Measurements from ENCODE around the gene ADCY10. TPM values are rescaled to one million over a fixed set of nuclear protein-coding genes. Genes with fewer than 3 reads are reported as not detected.

Gene ADCY10
- total RNA-seq, 2 experiments from 2014 or later: 0.15 TPM; not detected in 1

- no peak overlapping the region for H3K4me3 Mint-ChIP-seq
- no peaks in the 10 kb centered on the region for H3K9me3 Mint-ChIP-seq
- no peaks in the 10 kb centered on the region for H3K27me3 Mint-ChIP-seq
- no peaks in the 10 kb centered on the region for H3K36me3 Mint-ChIP-seq (ENCODE audit: low read depth)
- no peaks in the 10 kb centered on the region for H3K4me1 Mint-ChIP-seq
- CTCF ChIA-PET: no interaction called here
- POLR2A ChIA-PET: no interaction called here
- DNase-seq: no peak
- H3K27ac Mint-ChIP-seq: no peak overlapping the region
Measured at GRCh38 chr1:167789501-167789900, 124.4 kb downstream of the ADCY10 start.

GRCh38 chr1:167786502-167786901, 127.4 kb downstream of the ADCY10 start:
- peaks cover 2% of the 10 kb centered on the region for H3K36me3 Mint-ChIP-seq (ENCODE audit: low read depth)
- H3K4me3 Mint-ChIP-seq: no peak overlapping the region

GRCh38 chr1:167784876-167785550, 128.9 kb downstream of the ADCY10 start:
- Mint-ChIP-seq H3K9me3 (peaks cover under 1% of the 10 kb centered on the region), H3K27ac (no peak overlapping the region), H3K4me1 (no peaks in the 10 kb centered on the region), H3K4me3 (no peak overlapping the region), H3K27me3 (no peaks in the 10 kb centered on the region), H3K36me3 (ENCODE audit: low read depth) (peaks cover 4% of the 10 kb centered on the region)
- CTCF ChIA-PET: interaction anchor here (0.9 to 1.0 kb wide), 2 partner anchors 11 to 16 kb away, joined by 3 read pairs; no protein-coding TSS in a partner anchor
- POLR2A ChIA-PET: no interaction called here
- DNase-seq: no peak

More at GRCh38 chr1:167786502-167786901, 127.4 kb downstream of the ADCY10 start:
- no peak overlapping the region for H3K27ac Mint-ChIP-seq
- ChIA-PET POLR2A (no interaction called here), CTCF (interaction anchor here (1.2 kb wide), 1 partner anchor 18 kb away, joined by 3 read pairs; no protein-coding TSS in a partner anchor)
- no peaks in the 10 kb centered on the region for H3K9me3 Mint-ChIP-seq
- no peaks in the 10 kb centered on the region for H3K4me1 Mint-ChIP-seq
- H3K27me3 Mint-ChIP-seq: no peaks in the 10 kb centered on the region
- DNase-seq: no peak

GRCh38 chr1:167782946-167783345, 131.0 kb downstream of the ADCY10 start:
- CTCF ChIA-PET: no interaction called here
- Mint-ChIP-seq H3K36me3 (ENCODE audit: low read depth) (peaks cover 9% of the 10 kb centered on the region), H3K27ac (no peak overlapping the region), H3K4me1 (no peaks in the 10 kb centered on the region), H3K9me3 (peaks cover 3% of the 10 kb centered on the region), H3K4me3 (no peak overlapping the region), H3K27me3 (no peaks in the 10 kb centered on the region)
- no peak for DNase-seq
- POLR2A ChIA-PET: no interaction called here

GRCh38 chr1:167781558-167781957, 132.4 kb downstream of the ADCY10 start:
- Mint-ChIP-seq H3K27ac (no peak overlapping the region), H3K36me3 (ENCODE audit: low read depth) (peaks cover 15% of the 10 kb centered on the region), H3K9me3 (peaks cover 3% of the 10 kb centered on the region), H3K4me3 (no peak overlapping the region), H3K4me1 (peaks cover 10% of the 10 kb centered on the region), H3K27me3 (no peaks in the 10 kb centered on the region)
- ChIA-PET POLR2A (no interaction called here), CTCF (interaction anchor here (0.9 kb wide), 1 partner anchor 40 kb away, joined by 5 read pairs; no protein-coding TSS in a partner anchor)
- DNase-seq: no peak

GRCh38 chr1:167777269-167777650, 136.7 kb downstream of the ADCY10 start:
- CTCF ChIA-PET: interaction anchor here (0.6 kb wide), 1 partner anchor 48 kb away, joined by 4 read pairs; no protein-coding TSS in a partner anchor
- no peak for DNase-seq
- peak overlapping the region; percentile 20 for H3K27ac Mint-ChIP-seq

GRCh38 chr1:167776616-167777268, 137.2 kb downstream of the ADCY10 start:
- peak overlapping the region; percentile 20 for H3K27ac Mint-ChIP-seq

More at GRCh38 chr1:167777269-167777650, 136.7 kb downstream of the ADCY10 start:
- H3K27me3 Mint-ChIP-seq: no peaks in the 10 kb centered on the region
- POLR2A ChIA-PET: no interaction called here
- no peak overlapping the region for H3K4me3 Mint-ChIP-seq
- H3K36me3 Mint-ChIP-seq (ENCODE audit: low read depth): peaks cover 19% of the 10 kb centered on the region
- H3K4me1 Mint-ChIP-seq: peaks cover 21% of the 10 kb centered on the region
- H3K9me3 Mint-ChIP-seq: peaks cover 3% of the 10 kb centered on the region

GRCh38 chr1:167776151-167776550, 137.8 kb downstream of the ADCY10 start:
- no peak for DNase-seq
- CTCF ChIA-PET: interaction anchor here (1.4 to 2.6 kb wide), 2 partner anchors 14 to 79 kb away, joined by 3 to 7 read pairs; no protein-coding TSS in a partner anchor
- Mint-ChIP-seq H3K36me3 (ENCODE audit: low read depth) (peaks cover 24% of the 10 kb centered on the region), H3K27me3 (no peaks in the 10 kb centered on the region), H3K9me3 (peaks cover 3% of the 10 kb centered on the region), H3K27ac (no peak overlapping the region), H3K4me1 (peaks cover 21% of the 10 kb centered on the region), H3K4me3 (no peak overlapping the region)
- POLR2A ChIA-PET: interaction anchor here (0.6 kb wide), 1 partner anchor 33 kb away, joined by 4 read pairs; no protein-coding TSS in a partner anchor

More at GRCh38 chr1:167776616-167777268, 137.2 kb downstream of the ADCY10 start:
- ChIA-PET POLR2A (no interaction called here), CTCF (interaction anchor here (1.4 kb wide), 1 partner anchor 79 kb away, joined by 3 read pairs; no protein-coding TSS in a partner anchor)
- H3K9me3 Mint-ChIP-seq: peaks cover 3% of the 10 kb centered on the region
- peaks cover 20% of the 10 kb centered on the region for H3K36me3 Mint-ChIP-seq (ENCODE audit: low read depth)
- DNase-seq: no peak
- H3K27me3 Mint-ChIP-seq: no peaks in the 10 kb centered on the region
- H3K4me3 Mint-ChIP-seq: no peak overlapping the region
- peaks cover 21% of the 10 kb centered on the region for H3K4me1 Mint-ChIP-seq

- H3K4me3 Mint-ChIP-seq: no peak overlapping the region
- H3K9me3 Mint-ChIP-seq: peaks cover 3% of the 10 kb centered on the region
- H3K27ac Mint-ChIP-seq: no peak overlapping the region
- CTCF ChIA-PET: interaction anchor here (1.4 to 2.6 kb wide), 2 partner anchors 13 to 78 kb away, joined by 3 to 7 read pairs; no protein-coding TSS in a partner anchor
- POLR2A ChIA-PET: interaction anchor here (0.6 kb wide), 1 partner anchor 59 kb away, joined by 8 read pairs; no protein-coding TSS in a partner anchor
- H3K27me3 Mint-ChIP-seq: no peaks in the 10 kb centered on the region
- peaks cover 27% of the 10 kb centered on the region for H3K36me3 Mint-ChIP-seq (ENCODE audit: low read depth)
- DNase-seq: no peak
- peaks cover 21% of the 10 kb centered on the region for H3K4me1 Mint-ChIP-seq
Measured at GRCh38 chr1:167775178-167775577, 138.8 kb downstream of the ADCY10 start.

GRCh38 chr1:167774710-167775109, 139.2 kb downstream of the ADCY10 start:
- DNase-seq: no peak
- Mint-ChIP-seq H3K4me1 (peaks cover 21% of the 10 kb centered on the region), H3K9me3 (no peaks in the 10 kb centered on the region), H3K27ac (no peak overlapping the region), H3K27me3 (no peaks in the 10 kb centered on the region), H3K4me3 (no peak overlapping the region), H3K36me3 (ENCODE audit: low read depth) (peaks cover 27% of the 10 kb centered on the region)
- ChIA-PET POLR2A (no interaction called here), CTCF (interaction anchor here (2.6 kb wide), 1 partner anchor 13 kb away, joined by 7 read pairs; no protein-coding TSS in a partner anchor)

- no peak for DNase-seq
- Mint-ChIP-seq H3K27ac (no peak overlapping the region), H3K4me3 (no peak overlapping the region), H3K36me3 (ENCODE audit: low read depth) (peaks cover 31% of the 10 kb centered on the region), H3K9me3 (no peaks in the 10 kb centered on the region), H3K27me3 (no peaks in the 10 kb centered on the region), H3K4me1 (peaks cover 21% of the 10 kb centered on the region)
- POLR2A ChIA-PET: no interaction called here
- CTCF ChIA-PET: interaction anchor here (0.7 to 2.6 kb wide), 3 partner anchors 11 to 57 kb away, joined by 3 to 7 read pairs (median 3); no protein-coding TSS in a partner anchor
Measured at GRCh38 chr1:167773516-167773915, 140.4 kb downstream of the ADCY10 start.

GRCh38 chr1:167772436-167772835, 141.5 kb downstream of the ADCY10 start:
- peaks cover 36% of the 10 kb centered on the region for H3K36me3 Mint-ChIP-seq (ENCODE audit: low read depth)

GRCh38 chr1:167770127-167770526, 143.8 kb downstream of the ADCY10 start:
- H3K4me3 Mint-ChIP-seq: no peak overlapping the region
- H3K9me3 Mint-ChIP-seq: no peaks in the 10 kb centered on the region
- H3K4me1 Mint-ChIP-seq: peaks cover 12% of the 10 kb centered on the region
- DNase-seq: no peak
- ChIA-PET CTCF (no interaction called here), POLR2A (no interaction called here)
- no peak overlapping the region for H3K27ac Mint-ChIP-seq
- H3K36me3 Mint-ChIP-seq (ENCODE audit: low read depth): peaks cover 36% of the 10 kb centered on the region
- no peaks in the 10 kb centered on the region for H3K27me3 Mint-ChIP-seq

More at GRCh38 chr1:167772436-167772835, 141.5 kb downstream of the ADCY10 start:
- Mint-ChIP-seq H3K4me1 (peaks cover 26% of the 10 kb centered on the region), H3K27ac (no peak overlapping the region), H3K27me3 (no peaks in the 10 kb centered on the region), H3K4me3 (no peak overlapping the region), H3K9me3 (no peaks in the 10 kb centered on the region)
- CTCF ChIA-PET: no interaction called here
- POLR2A ChIA-PET: no interaction called here
- no peak for DNase-seq
